DND-41 (cell line): ENCODE measurements around the gene GNAS.

Experiments
- ATAC-seq: fragments of 200-7000 bp; cut with Tn5 transposase; 3 replicates; pipeline ENCODE4 v1.9.1; 2021; ENCODE audit warnings: low read depth; ENCODE audit not compliant: insufficient read depth
- DNase-seq: peaks from one replicate; pipeline ENCODE4 v3.0.0-alpha.2; 2020
- H2AFZ ChIP-seq: 2 replicates; pipeline ENCODE4 v1.6.0; 2012; ENCODE audit warnings: low read depth, low read length
- H3K27ac ChIP-seq: 2 replicates; pipeline ENCODE4 v1.5.1; 2012; ENCODE audit warnings: low read length, inconsistent platforms
- H3K27me3 ChIP-seq: fragments of 200-600 bp; sonication (generic); 2 replicates; pipeline ENCODE4 v1.6.0; 2012; ENCODE audit warnings: low read length, mild to moderate bottlenecking, inconsistent platforms; ENCODE audit not compliant: insufficient read depth, poor library complexity
- H3K36me3 ChIP-seq: 2 replicates; pipeline ENCODE4 v1.5.1; 2012; ENCODE audit warnings: low read length, inconsistent platforms; ENCODE audit not compliant: insufficient read depth
- H3K4me1 ChIP-seq: 2 replicates; pipeline ENCODE4 v1.5.1; 2012; ENCODE audit warnings: mild to moderate bottlenecking, low read length; ENCODE audit not compliant: insufficient read depth
- H3K4me2 ChIP-seq: 2 replicates; pipeline ENCODE4 v1.6.0; 2012; ENCODE audit warnings: mild to moderate bottlenecking, moderate library complexity, low read length, inconsistent platforms; ENCODE audit not compliant: insufficient read depth
- H3K4me3 ChIP-seq, 2 experiments: fragments of 200-600 bp in 1 of 2; shearing (Covaris generic) in 1 of 2; 2 replicates each; pipeline ENCODE4 v1.5.1; 2012 to 2016; ENCODE audit warnings: inconsistent platforms in 2 of 2, low read length in 2 of 2, mild to moderate bottlenecking in 2 of 2, low read depth in 1 of 2, moderate library complexity in 1 of 2
- H3K79me2 ChIP-seq: 2 replicates; pipeline ENCODE4 v1.6.0; 2012; ENCODE audit warnings: low read length, inconsistent platforms; ENCODE audit not compliant: insufficient read depth
- H3K9ac ChIP-seq: 2 replicates; pipeline ENCODE4 v1.6.0; 2012; ENCODE audit warnings: low read depth, mild to moderate bottlenecking, inconsistent platforms, low read length, moderate library complexity
- H3K9me3 ChIP-seq: 2 replicates; pipeline ENCODE4 v1.5.1; 2012; ENCODE audit warnings: low read length, moderate library complexity, mild to moderate bottlenecking, inconsistent platforms; ENCODE audit not compliant: insufficient read depth, severe bottlenecking
- H4K20me1 ChIP-seq: 2 replicates; pipeline ENCODE4 v1.6.0; 2012; ENCODE audit warnings: low read length; ENCODE audit not compliant: insufficient read depth
- CTCF ChIP-seq: IDR thresholded peaks from 2 replicates; pipeline ENCODE4 v1.5.1; 2012; ENCODE audit warnings: borderline replicate concordance, low read length, moderate library complexity, mild to moderate bottlenecking; ENCODE audit not compliant: poor library complexity, severe bottlenecking; ENCODE audit errors: extremely low read depth
- EZH2 ChIP-seq: IDR thresholded peaks from 3 replicates; pipeline ENCODE4 v1.6.1; 2012; ENCODE audit warnings: borderline replicate concordance, low read depth, mild to moderate bottlenecking, moderate library complexity, low read length, inconsistent platforms; ENCODE audit not compliant: severe bottlenecking

The GNAS gene

GRCh38 chr20:58853466-58853865 is 950 bp downstream of the GNAS start:
- Histone ChIP-seq H3K4me3 (no peak overlapping the region), H3K9ac (no peak overlapping the region), H2AFZ (no peak overlapping the region), H3K36me3 (no peaks in the 10 kb centered on the region), H3K79me2 (no peaks in the 10 kb centered on the region), H3K4me2 (no peak overlapping the region), H3K27me3 (peaks cover 7% of the 10 kb centered on the region), H3K4me1 (no peaks in the 10 kb centered on the region), H3K27ac (no peak overlapping the region), H3K9me3 (peaks cover 15% of the 10 kb centered on the region), H4K20me1 (no peaks in the 10 kb centered on the region)
- ATAC-seq (no peak), DNase-seq (no peak)
- no peak for TF ChIP-seq EZH2
- no peak for TF ChIP-seq CTCF

GRCh38 chr20:58853976-58854637 is 1.6 kb downstream of the GNAS start:
- DNase-seq, result no peak
- no peaks in the 10 kb centered on the region for H3K4me1 ChIP-seq
- ATAC-seq, result no peak
- no peaks in the 10 kb centered on the region for H3K36me3 ChIP-seq
- H4K20me1 ChIP-seq, result no peaks in the 10 kb centered on the region
- H2AFZ ChIP-seq, result no peak overlapping the region
- TF ChIP-seq CTCF (no peak), EZH2 (no peak)
- H3K27me3 ChIP-seq, result peaks cover 7% of the 10 kb centered on the region
- H3K4me3 ChIP-seq, result no peak overlapping the region
- H3K9me3 ChIP-seq, result peaks cover 15% of the 10 kb centered on the region
- no peaks in the 10 kb centered on the region for H3K79me2 ChIP-seq
- H3K9ac ChIP-seq, result no peak overlapping the region
- H3K4me2 ChIP-seq, result no peak overlapping the region
- no peak overlapping the region for H3K27ac ChIP-seq

GRCh38 chr20:58854638-58855471 is 2.3 kb downstream of the GNAS start:
- no peak overlapping the region for H3K4me3 ChIP-seq
- peaks cover 15% of the 10 kb centered on the region for H3K9me3 ChIP-seq
- peaks cover 7% of the 10 kb centered on the region for H3K27me3 ChIP-seq
- no peak for DNase-seq
- H3K4me2 ChIP-seq, result no peak overlapping the region
- H2AFZ ChIP-seq, result no peak overlapping the region
- TF ChIP-seq CTCF (no peak), EZH2 (no peak)
- H3K4me1 ChIP-seq, result no peaks in the 10 kb centered on the region
- H3K27ac ChIP-seq, result no peak overlapping the region
- no peaks in the 10 kb centered on the region for H3K36me3 ChIP-seq
- no peak overlapping the region for H3K9ac ChIP-seq
- no peaks in the 10 kb centered on the region for H3K79me2 ChIP-seq
- H4K20me1 ChIP-seq, result no peaks in the 10 kb centered on the region
- ATAC-seq, result no peak
